ENCODE results near the gene VGLL4. TPM values are rescaled to one million over a fixed set of nuclear protein-coding genes. Genes with fewer than 3 reads are reported as not detected.
"Not testable (repeated sequence)": the region's sequence is repeated elsewhere in the genome, so short reads cannot be mapped to it uniquely, and the experiment has no call there.

The VGLL4 gene
- total RNA-seq, 1 donor from 2014 or later: 120 TPM

DNA sequence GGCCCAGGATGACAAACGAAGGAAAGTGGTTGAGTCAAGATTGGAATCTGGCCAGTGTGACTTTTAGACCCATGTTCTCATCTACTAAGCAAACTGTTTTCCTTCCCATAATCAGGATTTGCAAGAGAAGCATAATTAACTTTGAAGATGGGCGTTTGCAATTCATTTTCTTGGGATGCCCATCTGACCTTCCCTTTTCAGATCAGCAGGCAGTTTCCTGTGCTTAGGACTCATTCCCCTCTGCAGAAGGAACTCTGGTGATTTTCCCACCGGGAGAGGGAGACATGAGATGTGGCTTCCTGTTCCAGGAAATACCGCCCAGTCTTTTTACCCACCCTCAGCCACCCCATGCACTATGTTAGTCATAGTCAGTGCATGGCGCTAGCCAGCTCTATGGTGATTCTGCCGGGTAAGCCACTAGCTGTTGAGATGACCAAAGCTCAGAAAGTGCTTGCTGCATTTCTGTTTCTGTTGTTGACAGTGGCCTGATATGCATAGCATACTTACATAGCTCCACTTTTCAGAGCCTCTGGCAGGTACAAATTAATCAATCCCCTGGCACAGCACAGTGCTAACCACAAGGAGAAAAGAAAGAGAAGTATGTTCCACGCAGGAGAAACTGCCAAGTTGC, 129.4 kb downstream of the VGLL4 start:
- Mint-ChIP-seq H3K27ac (ENCODE audit: unreplicated experiment) (no peak overlapping the region), H3K4me1 (ENCODE audit: unreplicated experiment) (peaks cover 36% of the 10 kb centered on the region), H3K4me3 (ENCODE audit: unreplicated experiment) (no peak overlapping the region), H3K27me3 (ENCODE audit: unreplicated experiment) (peaks cover 7% of the 10 kb centered on the region), H3K9me3 (ENCODE audit: unreplicated experiment) (no peaks in the 10 kb centered on the region), H3K36me3 (ENCODE audit: low read depth, unreplicated experiment) (peaks cover 13% of the 10 kb centered on the region)
- TF ChIP-seq, protein P1, sequence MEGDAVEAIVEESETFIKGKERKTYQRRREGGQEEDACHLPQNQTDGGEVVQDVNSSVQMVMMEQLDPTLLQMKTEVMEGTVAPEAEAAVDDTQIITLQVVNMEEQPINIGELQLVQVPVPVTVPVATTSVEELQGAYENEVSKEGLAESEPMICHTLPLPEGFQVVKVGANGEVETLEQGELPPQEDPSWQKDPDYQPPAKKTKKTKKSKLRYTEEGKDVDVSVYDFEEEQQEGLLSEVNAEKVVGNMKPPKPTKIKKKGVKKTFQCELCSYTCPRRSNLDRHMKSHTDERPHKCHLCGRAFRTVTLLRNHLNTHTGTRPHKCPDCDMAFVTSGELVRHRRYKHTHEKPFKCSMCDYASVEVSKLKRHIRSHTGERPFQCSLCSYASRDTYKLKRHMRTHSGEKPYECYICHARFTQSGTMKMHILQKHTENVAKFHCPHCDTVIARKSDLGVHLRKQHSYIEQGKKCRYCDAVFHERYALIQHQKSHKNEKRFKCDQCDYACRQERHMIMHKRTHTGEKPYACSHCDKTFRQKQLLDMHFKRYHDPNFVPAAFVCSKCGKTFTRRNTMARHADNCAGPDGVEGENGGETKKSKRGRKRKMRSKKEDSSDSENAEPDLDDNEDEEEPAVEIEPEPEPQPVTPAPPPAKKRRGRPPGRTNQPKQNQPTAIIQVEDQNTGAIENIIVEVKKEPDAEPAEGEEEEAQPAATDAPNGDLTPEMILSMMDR (IDR thresholded peaks at IDR 0.05; ENCODE audit: unreplicated experiment): no peak
- DNase-seq (ENCODE audit: low spot score): no peak

DNA sequence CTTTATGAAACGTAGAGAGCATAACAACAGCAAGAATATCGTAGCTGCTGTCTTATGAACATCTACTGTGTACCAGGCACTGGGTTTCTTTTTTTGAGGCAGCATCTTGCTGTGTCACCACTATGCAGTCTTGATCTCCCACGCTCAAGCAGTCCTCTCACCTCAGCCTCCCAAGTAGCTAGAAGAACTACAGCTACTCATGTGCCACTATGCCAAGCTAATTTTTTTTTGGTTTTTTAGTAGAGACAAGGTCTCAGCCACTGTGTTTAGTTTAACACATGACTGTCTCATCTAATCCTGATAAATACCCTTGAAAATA, 129.9 kb downstream of the VGLL4 start:
- peaks cover 42% of the 10 kb centered on the region for H3K4me1 Mint-ChIP-seq (ENCODE audit: unreplicated experiment)
- TF ChIP-seq, protein P1 (IDR thresholded peaks at IDR 0.05; ENCODE audit: unreplicated experiment): no peak
- H3K27me3 Mint-ChIP-seq (ENCODE audit: unreplicated experiment): peaks cover 7% of the 10 kb centered on the region
- H3K9me3 Mint-ChIP-seq (ENCODE audit: unreplicated experiment): no peaks in the 10 kb centered on the region
- no peak for DNase-seq (ENCODE audit: low spot score)
- no peak overlapping the region for H3K4me3 Mint-ChIP-seq (ENCODE audit: unreplicated experiment)
- H3K36me3 Mint-ChIP-seq (ENCODE audit: low read depth, unreplicated experiment): peaks cover 13% of the 10 kb centered on the region
- no peak overlapping the region for H3K27ac Mint-ChIP-seq (ENCODE audit: unreplicated experiment)

DNA sequence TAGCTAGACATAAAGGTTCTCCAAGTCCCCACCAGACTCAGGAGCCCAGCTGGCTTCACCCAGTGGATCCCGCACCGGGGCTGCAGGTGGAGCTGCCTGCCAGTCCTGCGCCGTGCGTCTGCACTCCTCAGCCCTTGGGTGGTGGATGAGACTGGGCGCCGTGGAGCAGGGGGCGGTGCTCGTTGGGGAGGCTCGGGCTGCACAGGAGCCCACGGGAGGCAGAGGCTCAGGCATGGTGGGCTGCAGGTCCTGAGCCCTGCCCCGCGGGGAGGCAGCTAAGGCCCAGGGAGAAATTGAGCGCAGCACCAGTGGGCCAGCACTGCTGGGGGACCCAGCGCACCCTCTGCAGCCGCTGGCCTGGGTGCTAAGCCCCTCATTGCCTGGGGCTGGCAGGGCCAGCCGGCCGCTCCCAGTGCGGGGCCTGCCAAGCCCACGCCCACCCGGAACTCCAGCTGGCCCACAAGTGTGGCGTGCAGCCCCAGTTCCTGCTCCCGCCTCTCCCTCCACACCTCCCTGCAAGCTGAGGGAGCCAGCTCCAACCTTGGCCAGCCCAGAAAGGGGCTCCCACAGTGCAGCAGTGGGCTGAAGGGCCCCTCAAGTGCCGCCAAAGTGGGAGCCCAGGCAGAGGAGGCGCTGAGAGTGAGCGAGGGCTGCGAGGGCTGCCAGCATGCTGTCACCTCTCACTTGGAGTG, 130.4 kb downstream of the VGLL4 start:
- H3K27me3 Mint-ChIP-seq (ENCODE audit: unreplicated experiment); H3K4me3 Mint-ChIP-seq (ENCODE audit: unreplicated experiment); DNase-seq (ENCODE audit: low spot score); H3K27ac Mint-ChIP-seq (ENCODE audit: unreplicated experiment); H3K9me3 Mint-ChIP-seq (ENCODE audit: unreplicated experiment): not testable (repeated sequence)
- peaks cover 13% of the 10 kb centered on the region for H3K36me3 Mint-ChIP-seq (ENCODE audit: low read depth, unreplicated experiment)
- peaks cover 44% of the 10 kb centered on the region for H3K4me1 Mint-ChIP-seq (ENCODE audit: unreplicated experiment)

DNA sequence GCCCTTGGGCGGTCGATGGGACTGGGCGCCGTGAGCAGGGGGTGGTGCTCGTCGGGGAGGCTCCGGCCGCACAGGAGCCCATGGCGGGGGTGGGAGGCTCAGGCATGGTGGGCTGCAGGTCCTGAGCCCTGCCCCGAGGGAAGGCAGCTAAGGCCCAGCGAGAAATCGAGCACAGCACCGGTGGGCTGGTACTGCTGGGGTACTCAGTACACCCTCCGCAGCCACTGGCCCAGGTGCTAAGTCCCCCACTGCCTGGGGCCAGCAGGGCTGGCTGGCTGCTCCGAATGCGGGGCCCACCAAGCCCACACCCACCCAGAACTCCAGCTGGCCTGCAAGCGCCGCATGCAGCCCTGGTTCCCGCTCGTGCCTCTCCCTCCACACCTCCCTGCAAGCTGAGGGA, 132.1 kb downstream of the VGLL4 start:
- not testable (repeated sequence) for H3K9me3 Mint-ChIP-seq (ENCODE audit: unreplicated experiment); DNase-seq (ENCODE audit: low spot score); H3K4me3 Mint-ChIP-seq (ENCODE audit: unreplicated experiment); H3K27ac Mint-ChIP-seq (ENCODE audit: unreplicated experiment); H3K27me3 Mint-ChIP-seq (ENCODE audit: unreplicated experiment)
- peaks cover 46% of the 10 kb centered on the region for H3K4me1 Mint-ChIP-seq (ENCODE audit: unreplicated experiment)
- peaks cover 13% of the 10 kb centered on the region for H3K36me3 Mint-ChIP-seq (ENCODE audit: low read depth, unreplicated experiment)

DNA sequence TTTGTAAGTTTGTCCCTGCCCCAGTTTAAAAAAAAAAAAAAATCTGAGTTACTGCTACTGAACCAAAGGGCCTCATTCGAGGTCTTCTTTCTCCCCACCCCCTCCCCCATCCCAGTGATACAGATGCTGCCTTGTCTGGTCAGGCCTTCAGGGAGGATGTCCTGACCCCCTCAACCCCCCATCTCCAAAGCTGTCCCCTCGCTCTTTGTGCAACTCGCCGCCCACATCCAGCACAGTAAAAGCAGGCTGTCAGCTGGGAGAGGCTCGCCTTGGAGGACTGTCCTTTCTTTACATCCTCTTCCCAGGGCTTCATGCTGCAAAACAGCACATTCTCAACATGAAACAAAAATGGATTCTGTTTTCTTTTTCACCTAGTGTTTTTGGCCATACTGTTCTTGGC, 133.4 kb downstream of the VGLL4 start:
- TF ChIP-seq, protein P1 (IDR thresholded peaks at IDR 0.05; ENCODE audit: unreplicated experiment): no peak
- Mint-ChIP-seq H3K4me1 (ENCODE audit: unreplicated experiment) (peaks cover 46% of the 10 kb centered on the region), H3K27ac (ENCODE audit: unreplicated experiment) (no peak overlapping the region), H3K9me3 (ENCODE audit: unreplicated experiment) (no peaks in the 10 kb centered on the region), H3K4me3 (ENCODE audit: unreplicated experiment) (no peak overlapping the region), H3K36me3 (ENCODE audit: low read depth, unreplicated experiment) (peaks cover 13% of the 10 kb centered on the region), H3K27me3 (ENCODE audit: unreplicated experiment) (peaks cover 2% of the 10 kb centered on the region)
- no peak for DNase-seq (ENCODE audit: low spot score)

DNA sequence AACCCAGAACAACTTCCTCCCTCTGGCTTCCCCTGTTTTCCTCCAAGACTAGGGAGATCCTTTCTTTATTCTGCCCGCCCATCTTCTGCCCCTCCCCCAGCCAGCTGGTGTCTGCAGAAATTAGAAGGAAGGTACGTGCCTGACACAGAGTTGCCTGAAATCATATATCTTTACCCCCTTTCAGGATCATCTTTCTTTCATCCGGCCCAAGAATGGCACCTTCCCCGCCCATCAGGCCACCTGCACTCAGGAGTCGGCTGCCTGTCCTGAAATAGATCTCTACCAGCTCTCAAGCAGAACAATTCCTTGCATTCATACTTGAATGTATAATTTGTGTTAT, 133.7 kb downstream of the VGLL4 start:
- H3K4me1 Mint-ChIP-seq (ENCODE audit: unreplicated experiment): peaks cover 44% of the 10 kb centered on the region
- H3K27me3 Mint-ChIP-seq (ENCODE audit: unreplicated experiment): peaks cover 2% of the 10 kb centered on the region
- H3K36me3 Mint-ChIP-seq (ENCODE audit: low read depth, unreplicated experiment): peaks cover 13% of the 10 kb centered on the region
- no peak overlapping the region for H3K27ac Mint-ChIP-seq (ENCODE audit: unreplicated experiment)
- no peak for DNase-seq (ENCODE audit: low spot score)
- no peaks in the 10 kb centered on the region for H3K9me3 Mint-ChIP-seq (ENCODE audit: unreplicated experiment)
- H3K4me3 Mint-ChIP-seq (ENCODE audit: unreplicated experiment): no peak overlapping the region
- TF ChIP-seq, protein P1 (IDR thresholded peaks at IDR 0.05; ENCODE audit: unreplicated experiment): no peak

Data from endothelial cell (in vitro differentiated cells).